Activated T-helper 1 cell treated with anti-CD3 and anti-CD28 coated beads, Interleukin-12 subunit alpha, Interleukin-12 subunit beta, Interleukin-2, Interleukin-4 antibody, amounts not matched to agents 30 ng/mL and 10 ng/mL and 1 ng/mL, durations not matched to agents 14 hours and 24 hours and 36 hours (primary cell): ENCODE data around the gene IDI1. TPM values are rescaled to one million over a fixed set of nuclear protein-coding genes. Genes with fewer than 3 reads are reported as not detected.

Source experiments
- DNase-seq: peaks from one replicate; pipeline ENCODE4 v3.0.0; 2021; ENCODE audit warnings: low spot score
- H3K27ac Mint-ChIP-seq: one replicate; pipeline ENCODE4 v1.8.0; 2021; ENCODE audit warnings: mild to moderate bottlenecking, mixed read lengths
- H3K27me3 Mint-ChIP-seq: one replicate; pipeline ENCODE4 v1.8.0; 2022; ENCODE audit warnings: mild to moderate bottlenecking, moderate library complexity, mixed read lengths; ENCODE audit not compliant: insufficient read depth
- H3K36me3 Mint-ChIP-seq: one replicate; pipeline ENCODE4 v1.8.0; 2021; ENCODE audit warnings: low read depth, mixed read lengths
- H3K4me1 Mint-ChIP-seq: one replicate; pipeline ENCODE4 v1.8.0; 2021; ENCODE audit warnings: low read depth, mixed read lengths
- H3K4me3 Mint-ChIP-seq: one replicate; pipeline ENCODE4 v1.8.0; 2021; ENCODE audit warnings: mild to moderate bottlenecking, moderate library complexity, mixed read lengths
- H3K9me3 Mint-ChIP-seq: one replicate; pipeline ENCODE4 v1.8.0; 2021; ENCODE audit warnings: mixed read lengths
- intact Hi-C: fragments of 100-400 bp; cut with micrococcal nuclease; formaldehyde crosslinking; loops from one replicate; pipeline ENCODE4 v1.15.1; 2024
- total RNA-seq: library from RNA; stranded (reverse); gene quantifications from 2 replicates; pipeline ENCODE4 v1.2.3, GENCODE V29; 2022

The IDI1 gene
- 76.0 and 78.9 TPM in 2 replicates for total RNA-seq

GRCh38 chr10:1048732-1049424, at the start of gene IDI1:
Gene IDI1, minus strand, starts transcription at chr10:1049119. Its CDS starts 116 bp downstream, at chr10:1049003.
- intact Hi-C loops = loop anchor here (1.0 kb wide), 4 partner anchors 7 to 118 kb away; partner anchors contain the start of genes GTPBP4, LARP4B and WDR37
- DNase-seq = peak; percentile 97
- Mint-ChIP-seq H3K36me3 (peaks cover 48% of the 10 kb centered on the region), H3K27ac (peak within 1 kb of the TSS; percentile 99), H3K4me1 (peaks cover 68% of the 10 kb centered on the region), H3K27me3 (no peaks in the 10 kb centered on the region), H3K4me3 (peak within 1 kb of the TSS; percentile 96), H3K9me3 (no peaks in the 10 kb centered on the region)

- Mint-ChIP-seq H3K27me3 (peaks cover 3% of the 10 kb centered on the region), H3K36me3 (peaks cover 31% of the 10 kb centered on the region), H3K4me1 (peaks cover 20% of the 10 kb centered on the region), H3K4me3 (no peak overlapping the region), H3K27ac (no peak overlapping the region), H3K9me3 (no peaks in the 10 kb centered on the region)
- no peak for DNase-seq
- intact Hi-C loops = no loop called here
Measured at GRCh38 chr10:1097436-1097835, 48.5 kb upstream of the IDI1 start.

- Mint-ChIP-seq H3K4me3 (no peak overlapping the region), H3K4me1 (peaks cover 10% of the 10 kb centered on the region), H3K27me3 (peaks cover 3% of the 10 kb centered on the region), H3K27ac (no peak overlapping the region), H3K36me3 (peaks cover 23% of the 10 kb centered on the region), H3K9me3 (no peaks in the 10 kb centered on the region)
- intact Hi-C loops = no loop called here
- no peak for DNase-seq
Measured at GRCh38 chr10:1096287-1096889, 47.5 kb upstream of the IDI1 start.

GRCh38 chr10:1095498-1095897, 46.6 kb upstream of the IDI1 start:
- H3K4me3 Mint-ChIP-seq = no peak overlapping the region

GRCh38 chr10:1094112-1095057, 45.5 kb upstream of the IDI1 start:
- Mint-ChIP-seq H3K4me3 (no peak overlapping the region), H3K9me3 (no peaks in the 10 kb centered on the region), H3K27me3 (peaks cover 3% of the 10 kb centered on the region), H3K36me3 (peaks cover 30% of the 10 kb centered on the region), H3K27ac (no peak overlapping the region), H3K4me1 (peaks cover 5% of the 10 kb centered on the region)
- intact Hi-C loops = loop anchor here (1.0 to 5.0 kb wide), 6 partner anchors 8 to 812 kb away; partner anchors contain the start of gene WDR37
- DNase-seq = peak; percentile 28

More at GRCh38 chr10:1095498-1095897, 46.6 kb upstream of the IDI1 start:
- peaks cover 3% of the 10 kb centered on the region for H3K27me3 Mint-ChIP-seq
- H3K27ac Mint-ChIP-seq = no peak overlapping the region
- intact Hi-C loops = loop anchor here (2.0 kb wide), 1 partner anchor 27 kb away; no protein-coding TSS in a partner anchor
- H3K9me3 Mint-ChIP-seq = no peaks in the 10 kb centered on the region
- peaks cover 9% of the 10 kb centered on the region for H3K4me1 Mint-ChIP-seq
- DNase-seq = no peak
- H3K36me3 Mint-ChIP-seq = peaks cover 30% of the 10 kb centered on the region

- Mint-ChIP-seq H3K4me3 (no peak overlapping the region), H3K4me1 (no peaks in the 10 kb centered on the region), H3K27me3 (peaks cover 3% of the 10 kb centered on the region), H3K36me3 (peaks cover 24% of the 10 kb centered on the region), H3K27ac (no peak overlapping the region), H3K9me3 (no peaks in the 10 kb centered on the region)
- DNase-seq = no peak
- intact Hi-C loops = loop anchor here (1.0 to 5.0 kb wide), 6 partner anchors 9 to 811 kb away; partner anchors contain the start of gene WDR37
Measured at GRCh38 chr10:1093696-1094095, 44.8 kb upstream of the IDI1 start.

- Mint-ChIP-seq H3K27ac (no peak overlapping the region), H3K36me3 (peaks cover 41% of the 10 kb centered on the region)
- intact Hi-C loops = loop anchor here (5.0 kb wide), 1 partner anchor 808 kb away; no protein-coding TSS in a partner anchor
Measured at GRCh38 chr10:1090696-1091095, 41.8 kb upstream of the IDI1 start.

GRCh38 chr10:1089017-1089689, 40.2 kb upstream of the IDI1 start:
- Mint-ChIP-seq H3K9me3 (no peaks in the 10 kb centered on the region), H3K36me3 (peaks cover 49% of the 10 kb centered on the region), H3K4me1 (peaks cover 7% of the 10 kb centered on the region), H3K27ac (peak overlapping the region; percentile 20), H3K27me3 (peaks cover 3% of the 10 kb centered on the region), H3K4me3 (no peak overlapping the region)
- no peak for DNase-seq
- intact Hi-C loops = no loop called here

More at GRCh38 chr10:1090696-1091095, 41.8 kb upstream of the IDI1 start:
- Mint-ChIP-seq H3K9me3 (no peaks in the 10 kb centered on the region), H3K27me3 (peaks cover 3% of the 10 kb centered on the region), H3K4me3 (no peak overlapping the region), H3K4me1 (peaks cover 7% of the 10 kb centered on the region)
- no peak for DNase-seq

GRCh38 chr10:1086787-1087186, 37.9 kb upstream of the IDI1 start:
- Mint-ChIP-seq H3K4me1 (peaks cover 7% of the 10 kb centered on the region), H3K27me3 (no peaks in the 10 kb centered on the region), H3K36me3 (peaks cover 60% of the 10 kb centered on the region), H3K27ac (no peak overlapping the region), H3K4me3 (no peak overlapping the region), H3K9me3 (no peaks in the 10 kb centered on the region)
- intact Hi-C loops = no loop called here
- no peak for DNase-seq

- Mint-ChIP-seq H3K36me3 (peaks cover 56% of the 10 kb centered on the region), H3K4me1 (peaks cover 7% of the 10 kb centered on the region), H3K9me3 (no peaks in the 10 kb centered on the region), H3K27ac (no peak overlapping the region), H3K27me3 (no peaks in the 10 kb centered on the region), H3K4me3 (no peak overlapping the region)
- intact Hi-C loops = no loop called here
- DNase-seq = no peak
Measured at GRCh38 chr10:1085258-1085657, 36.3 kb upstream of the IDI1 start.

- Mint-ChIP-seq H3K27me3 (no peaks in the 10 kb centered on the region), H3K27ac (no peak overlapping the region), H3K9me3 (no peaks in the 10 kb centered on the region), H3K36me3 (peaks cover 61% of the 10 kb centered on the region), H3K4me1 (peaks cover 7% of the 10 kb centered on the region), H3K4me3 (no peak overlapping the region)
- intact Hi-C loops = no loop called here
- no peak for DNase-seq
Measured at GRCh38 chr10:1084011-1084950, 35.4 kb upstream of the IDI1 start.
